ENCODE results near the gene SNTB2.

DNA sequence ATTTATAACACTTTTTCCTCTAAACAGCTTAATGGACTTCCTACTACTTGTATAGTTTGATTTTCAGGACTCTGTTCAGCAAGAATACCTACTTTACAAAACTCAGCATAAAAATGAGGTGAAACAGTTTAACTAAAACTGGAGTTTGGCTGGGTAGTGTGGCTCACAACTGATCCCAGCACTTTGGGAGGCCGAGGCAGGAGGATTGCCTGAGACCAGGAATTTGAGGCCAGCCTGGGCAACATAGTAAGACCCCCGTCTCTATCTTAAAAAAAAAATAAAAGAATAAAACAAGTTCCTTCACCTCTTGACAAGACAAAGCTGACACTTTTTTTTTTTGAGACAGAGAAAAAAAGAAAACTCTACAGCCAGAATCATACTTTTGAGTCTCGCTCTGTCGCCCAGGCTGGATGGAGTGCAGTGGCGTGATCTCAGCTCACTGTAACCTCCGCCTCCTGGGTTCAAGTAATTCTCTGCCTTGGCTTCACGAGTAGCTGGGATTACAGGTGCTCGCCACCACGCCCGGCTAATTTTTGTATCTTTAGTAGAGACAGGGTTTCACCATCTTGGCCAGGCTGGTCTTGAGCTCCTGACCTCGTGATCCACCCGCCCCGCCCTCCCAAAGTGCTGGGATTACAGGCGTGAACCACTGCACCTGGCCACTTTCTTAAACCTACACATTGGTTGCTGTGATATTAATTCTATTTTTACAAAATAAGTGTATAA is 140.8 kb downstream of the SNTB2 start:
- TF ChIP-seq, protein P1, sequence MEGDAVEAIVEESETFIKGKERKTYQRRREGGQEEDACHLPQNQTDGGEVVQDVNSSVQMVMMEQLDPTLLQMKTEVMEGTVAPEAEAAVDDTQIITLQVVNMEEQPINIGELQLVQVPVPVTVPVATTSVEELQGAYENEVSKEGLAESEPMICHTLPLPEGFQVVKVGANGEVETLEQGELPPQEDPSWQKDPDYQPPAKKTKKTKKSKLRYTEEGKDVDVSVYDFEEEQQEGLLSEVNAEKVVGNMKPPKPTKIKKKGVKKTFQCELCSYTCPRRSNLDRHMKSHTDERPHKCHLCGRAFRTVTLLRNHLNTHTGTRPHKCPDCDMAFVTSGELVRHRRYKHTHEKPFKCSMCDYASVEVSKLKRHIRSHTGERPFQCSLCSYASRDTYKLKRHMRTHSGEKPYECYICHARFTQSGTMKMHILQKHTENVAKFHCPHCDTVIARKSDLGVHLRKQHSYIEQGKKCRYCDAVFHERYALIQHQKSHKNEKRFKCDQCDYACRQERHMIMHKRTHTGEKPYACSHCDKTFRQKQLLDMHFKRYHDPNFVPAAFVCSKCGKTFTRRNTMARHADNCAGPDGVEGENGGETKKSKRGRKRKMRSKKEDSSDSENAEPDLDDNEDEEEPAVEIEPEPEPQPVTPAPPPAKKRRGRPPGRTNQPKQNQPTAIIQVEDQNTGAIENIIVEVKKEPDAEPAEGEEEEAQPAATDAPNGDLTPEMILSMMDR (IDR thresholded peaks at IDR 0.05): no peak
- no peak for TF ChIP-seq POLR2A (IDR thresholded peaks at IDR 0.05)
